Activated CD4-positive, alpha-beta memory T cell treated with anti-CD3 and anti-CD28 coated beads, Interleukin-2, amount 10 ng/mL, durations not matched to agents 7 days and 5 days (primary cell): ENCODE data around the gene PSORS1C2. TPM values are rescaled to one million over a fixed set of nuclear protein-coding genes. Genes with fewer than 3 reads are reported as not detected.

Experiments used
- CTCF ChIA-PET: fragments of 350-600 bp; sonication (Branson Sonifier 250); formaldehyde crosslinking; loops from one replicate; lab custom pipeline; 2021; ENCODE audit warnings: antibody characterized with exemption, inconsistent platforms; lab: Charles Lee
- POLR2A ChIA-PET: fragments of 350-600 bp; sonication (Branson Sonifier 250); formaldehyde crosslinking; loops from one replicate; lab custom pipeline; 2021; ENCODE audit warnings: antibody characterized with exemption; lab: Charles Lee
- DNase-seq: peaks from one replicate; pipeline ENCODE4 v3.0.0-alpha.2; 2020
- H3K27ac Mint-ChIP-seq: one replicate; pipeline ENCODE4 v1.8.0; 2021; ENCODE audit warnings: mild to moderate bottlenecking, mixed read lengths
- H3K27me3 Mint-ChIP-seq: one replicate; pipeline ENCODE4 v1.8.0; 2021; ENCODE audit warnings: mixed read lengths
- H3K36me3 Mint-ChIP-seq: one replicate; pipeline ENCODE4 v1.8.0; 2021; ENCODE audit warnings: low read depth, mixed read lengths
- H3K4me1 Mint-ChIP-seq: one replicate; pipeline ENCODE4 v1.8.0; 2021; ENCODE audit warnings: mixed read lengths
- H3K4me3 Mint-ChIP-seq: one replicate; pipeline ENCODE4 v1.8.0; 2021; ENCODE audit warnings: mild to moderate bottlenecking, mixed read lengths
- H3K9me3 Mint-ChIP-seq: one replicate; pipeline ENCODE4 v1.8.0; 2021; ENCODE audit warnings: mixed read lengths
- total RNA-seq, 2 experiments: library from RNA; stranded (reverse); gene quantifications; one replicate each; pipeline ENCODE4 v1.2.3, GENCODE V29; 2021

Gene PSORS1C2
- total RNA-seq, 2 experiments from 2014 or later = not detected

- H3K4me3 Mint-ChIP-seq = no peak overlapping the region
- ChIA-PET CTCF (interaction anchor here (1.2 kb wide), 1 partner anchor 47 kb away, joined by 5 read pairs; no protein-coding TSS in a partner anchor), POLR2A (interaction anchor here (1.0 to 1.2 kb wide), 2 partner anchors 17 to 52 kb away, joined by 3 read pairs; no protein-coding TSS in a partner anchor)
- H3K9me3 Mint-ChIP-seq = no peaks in the 10 kb centered on the region
- H3K36me3 Mint-ChIP-seq = peaks cover 11% of the 10 kb centered on the region
- no peaks in the 10 kb centered on the region for H3K27me3 Mint-ChIP-seq
- H3K4me1 Mint-ChIP-seq = peaks cover 5% of the 10 kb centered on the region
- H3K27ac Mint-ChIP-seq = no peak overlapping the region
- DNase-seq = no peak
Measured at GRCh38 chr6:31145386-31145785, 6.5 kb upstream of the PSORS1C2 start.

GRCh38 chr6:31144970-31145340 lies 6.1 kb upstream of the PSORS1C2 start:
- H3K4me3 Mint-ChIP-seq = no peak overlapping the region
- POLR2A ChIA-PET = interaction anchor here (0.5 to 1.2 kb wide), 4 partner anchors 14 to 54 kb away, joined by 3 to 4 read pairs (median 3); partner anchors contain the start of gene TCF19

GRCh38 chr6:31144296-31144969 lies 5.6 kb upstream of the PSORS1C2 start:
- no peaks in the 10 kb centered on the region for H3K9me3 Mint-ChIP-seq
- POLR2A ChIA-PET = interaction anchor here (0.5 to 1.2 kb wide), 4 partner anchors 14 to 55 kb away, joined by 3 to 4 read pairs (median 3); partner anchors contain the start of gene TCF19
- DNase-seq = no peak
- H3K36me3 Mint-ChIP-seq = peaks cover 6% of the 10 kb centered on the region
- H3K27me3 Mint-ChIP-seq = no peaks in the 10 kb centered on the region
- no peak overlapping the region for H3K27ac Mint-ChIP-seq
- CTCF ChIA-PET = no interaction called here
- H3K4me1 Mint-ChIP-seq = peaks cover 5% of the 10 kb centered on the region
- H3K4me3 Mint-ChIP-seq = no peak overlapping the region

More at GRCh38 chr6:31144970-31145340, 6.1 kb upstream of the PSORS1C2 start:
- no peak overlapping the region for H3K27ac Mint-ChIP-seq
- DNase-seq = no peak
- no peaks in the 10 kb centered on the region for H3K27me3 Mint-ChIP-seq
- H3K4me1 Mint-ChIP-seq = peaks cover 5% of the 10 kb centered on the region
- H3K36me3 Mint-ChIP-seq = peaks cover 9% of the 10 kb centered on the region
- no peaks in the 10 kb centered on the region for H3K9me3 Mint-ChIP-seq
- CTCF ChIA-PET = no interaction called here

- no peak for DNase-seq
- H3K27ac Mint-ChIP-seq = no peak overlapping the region
- ChIA-PET CTCF (no interaction called here), POLR2A (interaction anchor here (0.5 to 1.2 kb wide), 2 partner anchors 16 to 24 kb away, joined by 3 to 4 read pairs; no protein-coding TSS in a partner anchor)
- H3K4me1 Mint-ChIP-seq = peaks cover 3% of the 10 kb centered on the region
- H3K27me3 Mint-ChIP-seq = no peaks in the 10 kb centered on the region
- H3K9me3 Mint-ChIP-seq = no peaks in the 10 kb centered on the region
- H3K4me3 Mint-ChIP-seq = no peak overlapping the region
- H3K36me3 Mint-ChIP-seq = peaks cover 6% of the 10 kb centered on the region
Measured at GRCh38 chr6:31143148-31143547, 4.3 kb upstream of the PSORS1C2 start.

GRCh38 chr6:31142361-31142761 lies 3.5 kb upstream of the PSORS1C2 start:
- Mint-ChIP-seq H3K27me3 (no peaks in the 10 kb centered on the region), H3K27ac (no peak overlapping the region), H3K36me3 (peaks cover 6% of the 10 kb centered on the region), H3K9me3 (no peaks in the 10 kb centered on the region), H3K4me3 (no peak overlapping the region), H3K4me1 (peaks cover 6% of the 10 kb centered on the region)
- ChIA-PET POLR2A (interaction anchor here (1.2 kb wide), 1 partner anchor 17 kb away, joined by 3 read pairs; no protein-coding TSS in a partner anchor), CTCF (no interaction called here)
- DNase-seq = no peak

- H3K4me3 Mint-ChIP-seq = no peak overlapping the region
- peaks cover 4% of the 10 kb centered on the region for H3K36me3 Mint-ChIP-seq
- peaks cover 8% of the 10 kb centered on the region for H3K4me1 Mint-ChIP-seq
- POLR2A ChIA-PET = no interaction called here
- H3K27ac Mint-ChIP-seq = no peak overlapping the region
- CTCF ChIA-PET = interaction anchor here (1.2 kb wide), 1 partner anchor 52 kb away, joined by 3 read pairs; no protein-coding TSS in a partner anchor
- no peaks in the 10 kb centered on the region for H3K27me3 Mint-ChIP-seq
- DNase-seq = no peak
- no peaks in the 10 kb centered on the region for H3K9me3 Mint-ChIP-seq
Measured at GRCh38 chr6:31140643-31141042, 1.8 kb upstream of the PSORS1C2 start.

GRCh38 chr6:31139599-31139998 lies 733 bp upstream of the PSORS1C2 start:
- H3K36me3 Mint-ChIP-seq = peaks cover 3% of the 10 kb centered on the region
- peaks cover 8% of the 10 kb centered on the region for H3K4me1 Mint-ChIP-seq
- CTCF ChIA-PET = interaction anchor here (0.7 to 2.7 kb wide), 5 partner anchors 53 to 230 kb away, joined by 3 to 13 read pairs (median 3); no protein-coding TSS in a partner anchor
- POLR2A ChIA-PET = interaction anchor here (2.7 kb wide), 1 partner anchor 58 kb away, joined by 12 read pairs; no protein-coding TSS in a partner anchor
- no peaks in the 10 kb centered on the region for H3K9me3 Mint-ChIP-seq
- DNase-seq = no peak
- H3K27ac Mint-ChIP-seq = no peak overlapping the region
- no peaks in the 10 kb centered on the region for H3K27me3 Mint-ChIP-seq
- no peak overlapping the region for H3K4me3 Mint-ChIP-seq

GRCh38 chr6:31135710-31136109 lies 3.2 kb downstream of the PSORS1C2 start:
- Mint-ChIP-seq H3K9me3 (no peaks in the 10 kb centered on the region), H3K27ac (no peak overlapping the region), H3K4me1 (peaks cover 8% of the 10 kb centered on the region), H3K4me3 (no peak overlapping the region), H3K27me3 (no peaks in the 10 kb centered on the region), H3K36me3 (no peaks in the 10 kb centered on the region)
- no peak for DNase-seq
- POLR2A ChIA-PET = no interaction called here
- CTCF ChIA-PET = interaction anchor here (1.0 to 2.6 kb wide), 4 partner anchors 9 to 231 kb away, joined by 3 to 21 read pairs (median 9); no protein-coding TSS in a partner anchor

- peaks cover 6% of the 10 kb centered on the region for H3K4me1 Mint-ChIP-seq
- CTCF ChIA-PET = interaction anchor here (0.7 to 1.3 kb wide), 2 partner anchors 30 to 233 kb away, joined by 3 to 8 read pairs; no protein-coding TSS in a partner anchor
- H3K4me3 Mint-ChIP-seq = no peak overlapping the region
- H3K27ac Mint-ChIP-seq = no peak overlapping the region
- no peak for DNase-seq
- H3K36me3 Mint-ChIP-seq = no peaks in the 10 kb centered on the region
- peaks cover 15% of the 10 kb centered on the region for H3K27me3 Mint-ChIP-seq
- H3K9me3 Mint-ChIP-seq = no peaks in the 10 kb centered on the region
- POLR2A ChIA-PET = no interaction called here
Measured at GRCh38 chr6:31132806-31133205, 6.1 kb downstream of the PSORS1C2 start.

- Mint-ChIP-seq H3K9me3 (no peaks in the 10 kb centered on the region), H3K4me1 (peaks cover 2% of the 10 kb centered on the region), H3K36me3 (no peaks in the 10 kb centered on the region), H3K27me3 (peaks cover 16% of the 10 kb centered on the region), H3K27ac (no peak overlapping the region), H3K4me3 (no peak overlapping the region)
- CTCF ChIA-PET = interaction anchor here (0.9 to 5.5 kb wide), 5 partner anchors 15 to 245 kb away, joined by 3 to 30 read pairs (median 5); partner anchors contain the start of gene PSORS1C1
- DNase-seq = no peak
- POLR2A ChIA-PET = no interaction called here
Measured at GRCh38 chr6:31131595-31131994, 7.3 kb downstream of the PSORS1C2 start.

GRCh38 chr6:31130751-31131150 lies 8.1 kb downstream of the PSORS1C2 start:
- H3K4me1 Mint-ChIP-seq = peaks cover under 1% of the 10 kb centered on the region
- ChIA-PET CTCF (interaction anchor here (0.7 to 5.5 kb wide), 6 partner anchors 14 to 375 kb away, joined by 3 to 30 read pairs (median 4); partner anchors contain the start of gene PSORS1C1), POLR2A (no interaction called here)
- H3K27ac Mint-ChIP-seq = no peak overlapping the region
- no peak for DNase-seq
- no peak overlapping the region for H3K4me3 Mint-ChIP-seq
- H3K27me3 Mint-ChIP-seq = peaks cover 16% of the 10 kb centered on the region
- H3K36me3 Mint-ChIP-seq = no peaks in the 10 kb centered on the region
- H3K9me3 Mint-ChIP-seq = no peaks in the 10 kb centered on the region

GRCh38 chr6:31129130-31129529 lies 9.7 kb downstream of the PSORS1C2 start:
- ChIA-PET POLR2A (interaction anchor here (1.3 kb wide), 1 partner anchor 68 kb away, joined by 4 read pairs; no protein-coding TSS in a partner anchor), CTCF (interaction anchor here (0.6 to 5.5 kb wide), 12 partner anchors 8 to 237 kb away, joined by 3 to 30 read pairs (median 4); partner anchors contain the start of gene PSORS1C1)
- Mint-ChIP-seq H3K4me1 (no peaks in the 10 kb centered on the region), H3K36me3 (no peaks in the 10 kb centered on the region), H3K9me3 (no peaks in the 10 kb centered on the region), H3K27me3 (peaks cover 16% of the 10 kb centered on the region), H3K4me3 (no peak overlapping the region), H3K27ac (no peak overlapping the region)
- no peak for DNase-seq
